ENCODE data around the gene PDK3.

PDK3 gene

DNA sequence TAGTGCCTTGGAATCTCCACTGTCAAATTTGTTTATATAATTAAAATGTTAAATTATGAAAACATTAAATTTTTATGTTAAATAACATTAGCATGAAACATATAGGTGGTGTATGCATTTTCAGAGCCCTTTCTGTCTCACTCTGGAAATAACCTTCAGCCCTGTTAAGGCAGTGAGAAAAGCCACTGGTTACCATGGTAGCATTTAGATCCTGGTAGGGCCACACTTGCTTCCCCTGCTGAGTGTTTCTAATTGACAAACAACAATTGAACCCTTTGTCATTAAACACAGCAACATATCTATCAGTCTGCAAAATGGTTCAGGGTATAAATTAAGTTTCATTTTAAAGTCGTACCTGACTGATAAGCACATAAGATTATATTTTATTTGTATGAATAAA is 63.5 kb downstream of the PDK3 start:
- no peak overlapping the region for H3K4me3 ChIP-seq (ENCODE audit: low read length)
- H2AFZ ChIP-seq (ENCODE audit: low read depth, low read length), result no peak overlapping the region
- H3K36me3 ChIP-seq (ENCODE audit: insufficient read depth, low read length), result peaks cover 2% of the 10 kb centered on the region
- no peaks in the 10 kb centered on the region for H3K27me3 ChIP-seq (ENCODE audit: insufficient read depth, low read length)
- peaks cover 21% of the 10 kb centered on the region for H3K4me1 ChIP-seq (ENCODE audit: insufficient read depth, low read length)
- no peaks in the 10 kb centered on the region for H3K9me3 ChIP-seq (ENCODE audit: low read length)

DNA sequence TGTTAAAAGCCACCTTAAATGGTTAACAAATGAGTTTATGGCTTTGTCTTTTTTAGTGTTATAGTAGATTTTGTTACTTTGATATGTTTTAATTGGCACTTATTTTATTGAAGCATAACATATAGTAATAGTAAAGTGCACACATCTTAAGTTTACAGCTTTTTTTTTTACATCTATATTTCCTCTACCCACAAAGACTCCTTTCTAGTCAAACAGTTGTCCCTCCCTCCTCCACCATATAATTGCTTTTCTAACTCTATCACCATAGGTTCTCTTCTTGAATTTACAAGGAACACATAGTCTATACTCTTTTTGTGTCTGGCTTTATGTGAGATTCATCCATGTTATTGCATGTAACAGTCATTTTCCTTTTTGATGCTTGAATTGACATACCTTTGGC is 71.5 kb downstream of the PDK3 start:
- Histone ChIP-seq H2AFZ (ENCODE audit: low read depth, low read length) (no peak overlapping the region), H3K9me3 (ENCODE audit: low read length) (no peaks in the 10 kb centered on the region), H3K27me3 (ENCODE audit: insufficient read depth, low read length) (no peaks in the 10 kb centered on the region), H3K4me1 (ENCODE audit: insufficient read depth, low read length) (no peaks in the 10 kb centered on the region), H3K36me3 (ENCODE audit: insufficient read depth, low read length) (peaks cover 2% of the 10 kb centered on the region), H3K4me3 (ENCODE audit: low read length) (no peak overlapping the region)

DNA sequence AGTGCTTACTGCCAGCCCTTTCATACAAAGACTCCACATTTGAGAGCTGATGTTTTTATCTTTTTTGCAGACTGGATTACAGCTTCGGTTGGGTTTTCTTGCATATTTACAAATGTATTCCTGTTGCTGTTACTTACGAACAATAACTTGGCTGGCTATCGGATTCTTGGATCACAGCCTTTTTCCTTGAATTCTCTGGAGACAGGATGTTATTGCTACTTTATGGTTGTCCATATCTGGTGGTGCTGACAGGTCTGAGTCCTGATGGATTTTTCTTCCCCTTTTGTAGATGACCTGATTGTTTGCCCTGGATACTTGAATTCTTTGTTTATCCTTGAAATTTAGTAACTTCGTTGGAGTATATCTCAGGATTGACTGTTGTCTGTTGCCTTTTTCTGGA is 77.7 kb downstream of the PDK3 start:
- H3K27me3 ChIP-seq (ENCODE audit: insufficient read depth, low read length), result no peaks in the 10 kb centered on the region
- no peaks in the 10 kb centered on the region for H3K9me3 ChIP-seq (ENCODE audit: low read length)
- no peaks in the 10 kb centered on the region for H3K4me1 ChIP-seq (ENCODE audit: insufficient read depth, low read length)
- H3K4me3 ChIP-seq (ENCODE audit: low read length), result no peak overlapping the region
- no peaks in the 10 kb centered on the region for H3K36me3 ChIP-seq (ENCODE audit: insufficient read depth, low read length)
- no peak overlapping the region for H2AFZ ChIP-seq (ENCODE audit: low read depth, low read length)

DNA sequence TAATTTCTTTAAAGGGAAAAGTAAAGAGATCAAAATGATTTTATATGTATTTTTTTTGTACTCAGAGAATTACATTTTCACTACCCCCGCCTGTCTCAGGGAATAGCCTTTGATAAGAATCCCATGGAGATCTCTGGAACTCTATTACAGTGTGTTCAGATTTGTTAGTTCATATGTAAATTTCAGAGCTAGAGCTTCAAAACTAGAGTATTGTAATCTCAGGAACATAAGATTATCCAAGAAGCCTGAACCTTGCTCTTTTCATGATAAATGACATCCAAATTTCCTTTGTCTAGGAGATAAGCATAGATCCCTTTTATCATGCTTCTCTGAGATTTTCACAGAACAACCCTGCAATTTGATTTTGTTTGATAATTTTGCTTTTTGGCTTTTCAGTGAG is 82.9 kb downstream of the PDK3 start:
- H3K4me3 ChIP-seq (ENCODE audit: low read length), result no peak overlapping the region
- H3K36me3 ChIP-seq (ENCODE audit: insufficient read depth, low read length), result no peaks in the 10 kb centered on the region
- no peak overlapping the region for H2AFZ ChIP-seq (ENCODE audit: low read depth, low read length)
- no peaks in the 10 kb centered on the region for H3K27me3 ChIP-seq (ENCODE audit: insufficient read depth, low read length)
- peaks cover 9% of the 10 kb centered on the region for H3K4me1 ChIP-seq (ENCODE audit: insufficient read depth, low read length)
- H3K9me3 ChIP-seq (ENCODE audit: low read length), result no peaks in the 10 kb centered on the region

DNA sequence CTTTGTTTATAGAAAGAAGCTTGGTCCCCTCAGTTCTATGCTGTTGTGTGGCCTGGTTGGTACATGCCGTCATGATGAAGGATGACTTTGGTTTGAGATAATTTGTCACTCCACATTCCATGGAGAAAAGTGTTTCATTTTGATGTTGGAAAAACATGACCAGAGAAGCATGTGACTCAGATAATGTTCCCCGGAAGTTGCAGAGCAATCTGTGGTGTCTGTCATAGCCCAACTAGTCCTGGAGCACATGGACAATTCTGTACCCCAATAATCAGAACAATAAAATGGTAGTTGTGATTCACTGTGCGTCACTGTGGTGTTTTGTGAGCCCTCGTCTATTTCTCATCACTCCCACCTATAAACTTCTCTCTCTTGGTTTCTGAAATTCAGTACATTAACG is 85.1 kb downstream of the PDK3 start:
- Histone ChIP-seq H2AFZ (ENCODE audit: low read depth, low read length) (no peak overlapping the region), H3K9me3 (ENCODE audit: low read length) (no peaks in the 10 kb centered on the region), H3K27me3 (ENCODE audit: insufficient read depth, low read length) (no peaks in the 10 kb centered on the region), H3K4me1 (ENCODE audit: insufficient read depth, low read length) (peaks cover 9% of the 10 kb centered on the region), H3K4me3 (ENCODE audit: low read length) (no peak overlapping the region), H3K36me3 (ENCODE audit: insufficient read depth, low read length) (no peaks in the 10 kb centered on the region)

DNA sequence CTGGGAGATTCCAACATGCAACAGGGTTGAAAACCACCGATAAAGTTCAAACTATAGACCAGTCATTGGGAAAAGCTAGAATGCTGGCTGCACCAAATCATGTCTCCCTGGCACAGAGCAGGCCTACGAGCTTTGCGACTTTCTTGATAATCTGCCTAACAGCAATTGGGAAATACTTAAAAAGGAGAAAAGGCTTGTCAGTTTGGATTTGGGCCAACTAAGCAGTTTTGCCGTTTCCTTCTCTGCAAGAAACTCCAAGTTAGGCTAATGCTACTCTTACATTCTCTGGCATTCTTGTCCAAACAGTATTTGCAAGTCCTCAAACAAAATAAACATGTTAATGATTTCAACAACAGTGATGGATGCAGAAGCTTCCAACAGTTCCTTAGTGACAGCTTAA is 87.9 kb downstream of the PDK3 start:
- H3K27me3 ChIP-seq (ENCODE audit: insufficient read depth, low read length), result no peaks in the 10 kb centered on the region
- H3K36me3 ChIP-seq (ENCODE audit: insufficient read depth, low read length), result no peaks in the 10 kb centered on the region
- no peak overlapping the region for H2AFZ ChIP-seq (ENCODE audit: low read depth, low read length)

DNA sequence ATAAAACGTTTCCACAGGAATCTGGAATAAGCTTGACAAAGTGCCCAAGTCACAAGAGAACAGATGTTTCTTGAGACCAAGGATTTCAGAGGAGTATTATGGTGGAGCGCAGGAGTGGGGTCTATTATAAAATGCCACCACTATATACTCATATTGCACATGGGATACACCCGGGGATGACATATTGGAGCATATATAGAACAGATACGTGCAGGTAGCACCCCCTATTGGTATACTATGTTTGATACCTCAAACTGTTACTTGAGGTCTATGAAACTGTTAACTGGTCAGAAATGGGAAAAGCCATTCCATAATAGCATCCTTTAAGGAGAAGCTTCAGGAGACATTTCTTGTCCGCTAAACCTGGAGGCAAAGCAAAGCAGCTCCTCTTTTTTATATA is 96.0 kb downstream of the PDK3 start:
- Histone ChIP-seq H3K4me1 (ENCODE audit: insufficient read depth, low read length) (no peaks in the 10 kb centered on the region), H3K27me3 (ENCODE audit: insufficient read depth, low read length) (no peaks in the 10 kb centered on the region), H3K4me3 (ENCODE audit: low read length) (no peak overlapping the region), H3K9me3 (ENCODE audit: low read length) (peaks cover 2% of the 10 kb centered on the region), H3K36me3 (ENCODE audit: insufficient read depth, low read length) (no peaks in the 10 kb centered on the region), H2AFZ (ENCODE audit: low read depth, low read length) (no peak overlapping the region)

More for the DNA sequence above, 87.9 kb downstream of the PDK3 start:
- H3K9me3 ChIP-seq (ENCODE audit: low read length), result no peaks in the 10 kb centered on the region
- H3K4me1 ChIP-seq (ENCODE audit: insufficient read depth, low read length), result peaks cover 9% of the 10 kb centered on the region
- H3K4me3 ChIP-seq (ENCODE audit: low read length), result no peak overlapping the region

DNA sequence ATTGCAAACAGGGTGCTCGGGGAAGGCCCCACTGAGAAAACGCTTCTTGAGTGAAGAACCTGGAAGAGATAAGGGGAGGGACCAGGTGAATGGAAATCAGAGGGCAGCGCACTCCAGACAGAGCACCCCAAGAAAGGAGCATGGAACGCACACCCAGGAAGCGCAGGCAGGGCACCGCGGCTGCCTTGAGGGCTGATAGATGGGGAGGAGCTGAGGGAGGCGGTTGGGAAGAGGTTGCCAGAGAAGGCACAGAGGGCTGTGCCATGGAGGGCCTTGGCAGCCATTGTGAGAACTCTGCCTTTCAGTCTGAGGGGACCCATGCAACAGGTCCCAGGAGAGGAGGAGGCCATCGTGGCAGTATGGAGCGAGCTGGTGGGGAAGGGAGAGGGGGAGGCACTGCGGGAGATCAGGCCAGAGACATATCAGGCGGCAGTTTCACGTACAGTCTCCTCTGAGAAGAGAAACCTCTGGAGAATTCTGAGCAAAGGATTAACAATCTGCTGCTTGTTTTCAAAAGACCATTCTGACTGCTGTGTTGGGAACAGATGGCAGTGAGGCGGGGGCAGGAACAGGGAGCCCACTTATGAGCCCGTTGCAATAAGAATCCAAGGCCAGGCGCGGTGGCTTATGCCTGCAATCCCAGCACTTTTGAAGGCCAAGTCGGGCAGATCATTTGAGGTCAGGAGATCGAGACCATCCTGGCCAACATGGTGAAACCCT is 98.4 kb downstream of the PDK3 start:
- no peaks in the 10 kb centered on the region for H3K27me3 ChIP-seq (ENCODE audit: insufficient read depth, low read length)
- no peaks in the 10 kb centered on the region for H3K4me1 ChIP-seq (ENCODE audit: insufficient read depth, low read length)
- H2AFZ ChIP-seq (ENCODE audit: low read depth, low read length), result no peak overlapping the region
- H3K36me3 ChIP-seq (ENCODE audit: insufficient read depth, low read length), result no peaks in the 10 kb centered on the region
- H3K4me3 ChIP-seq (ENCODE audit: low read length), result no peak overlapping the region
- peaks cover 2% of the 10 kb centered on the region for H3K9me3 ChIP-seq (ENCODE audit: low read length)

DNA sequence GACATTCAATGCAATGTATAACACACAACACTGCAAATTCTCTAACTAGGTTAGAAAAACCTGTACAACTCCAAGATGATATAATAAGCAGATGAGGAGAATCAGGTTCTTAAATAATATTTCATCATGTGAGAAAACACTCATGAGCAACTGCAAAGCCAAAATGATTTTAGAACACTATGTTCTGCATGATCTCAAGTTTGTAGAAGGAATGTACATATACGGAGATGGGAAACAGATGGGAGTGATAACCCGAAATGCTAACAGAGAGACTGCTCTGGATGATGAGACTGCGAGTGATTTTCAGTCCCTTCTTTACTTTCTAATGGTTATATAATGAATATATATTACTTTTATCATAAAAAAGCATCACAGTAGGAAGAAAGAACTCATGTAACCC is 101.2 kb downstream of the PDK3 start:
- Histone ChIP-seq H3K36me3 (ENCODE audit: insufficient read depth, low read length) (no peaks in the 10 kb centered on the region), H2AFZ (ENCODE audit: low read depth, low read length) (no peak overlapping the region), H3K9me3 (ENCODE audit: low read length) (peaks cover 2% of the 10 kb centered on the region), H3K4me1 (ENCODE audit: insufficient read depth, low read length) (no peaks in the 10 kb centered on the region), H3K27me3 (ENCODE audit: insufficient read depth, low read length) (no peaks in the 10 kb centered on the region), H3K4me3 (ENCODE audit: low read length) (no peak overlapping the region)

DNA sequence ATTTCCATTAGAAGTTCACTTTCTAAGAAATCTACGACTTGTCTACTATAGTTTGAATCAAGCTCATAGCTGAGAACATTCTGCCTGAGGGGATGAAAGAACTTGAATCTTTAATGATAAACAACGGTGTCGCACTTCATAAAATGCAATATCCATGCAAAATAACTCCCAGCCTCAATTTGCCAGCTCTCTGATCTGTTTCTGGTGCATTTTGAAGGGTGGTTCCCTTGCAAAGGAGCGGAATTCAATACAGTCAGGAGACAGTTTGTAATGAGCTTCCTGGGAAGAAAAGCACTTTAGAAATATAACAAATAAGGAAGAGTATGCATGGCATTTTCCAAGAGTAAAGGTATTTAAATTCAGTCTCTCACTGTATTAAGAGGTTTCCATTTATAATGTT is 102.1 kb downstream of the PDK3 start:
- Histone ChIP-seq H3K4me1 (ENCODE audit: insufficient read depth, low read length) (no peaks in the 10 kb centered on the region), H3K4me3 (ENCODE audit: low read length) (no peak overlapping the region), H3K9me3 (ENCODE audit: low read length) (peaks cover 2% of the 10 kb centered on the region), H3K27me3 (ENCODE audit: insufficient read depth, low read length) (no peaks in the 10 kb centered on the region), H3K36me3 (ENCODE audit: insufficient read depth, low read length) (no peaks in the 10 kb centered on the region), H2AFZ (ENCODE audit: low read depth, low read length) (no peak overlapping the region)

DNA sequence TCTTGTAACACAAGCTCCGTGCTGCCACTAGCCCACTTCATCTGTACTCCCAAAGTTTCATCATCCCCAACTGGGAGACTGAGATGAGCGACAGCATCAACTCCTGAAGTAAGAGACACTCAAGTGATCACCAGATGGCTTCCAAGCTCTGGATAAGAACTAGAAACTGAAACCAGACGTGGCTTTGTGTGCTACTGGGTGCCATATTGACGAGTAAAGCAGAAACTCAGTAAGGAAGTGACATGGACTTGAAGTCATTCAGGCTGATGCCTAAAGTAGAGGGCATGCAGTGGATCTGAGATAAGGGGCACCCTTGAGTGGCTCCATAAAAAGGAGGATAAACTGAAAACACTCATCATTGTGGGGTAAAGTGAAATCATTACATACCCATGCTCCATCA is 109.7 kb downstream of the PDK3 start:
- no peaks in the 10 kb centered on the region for H3K27me3 ChIP-seq (ENCODE audit: insufficient read depth, low read length)
- H3K36me3 ChIP-seq (ENCODE audit: insufficient read depth, low read length), result peaks cover 4% of the 10 kb centered on the region
- no peaks in the 10 kb centered on the region for H3K4me1 ChIP-seq (ENCODE audit: insufficient read depth, low read length)
- H3K9me3 ChIP-seq (ENCODE audit: low read length), result no peaks in the 10 kb centered on the region
- no peak overlapping the region for H2AFZ ChIP-seq (ENCODE audit: low read depth, low read length)
- H3K4me3 ChIP-seq (ENCODE audit: low read length), result no peak overlapping the region

DNA sequence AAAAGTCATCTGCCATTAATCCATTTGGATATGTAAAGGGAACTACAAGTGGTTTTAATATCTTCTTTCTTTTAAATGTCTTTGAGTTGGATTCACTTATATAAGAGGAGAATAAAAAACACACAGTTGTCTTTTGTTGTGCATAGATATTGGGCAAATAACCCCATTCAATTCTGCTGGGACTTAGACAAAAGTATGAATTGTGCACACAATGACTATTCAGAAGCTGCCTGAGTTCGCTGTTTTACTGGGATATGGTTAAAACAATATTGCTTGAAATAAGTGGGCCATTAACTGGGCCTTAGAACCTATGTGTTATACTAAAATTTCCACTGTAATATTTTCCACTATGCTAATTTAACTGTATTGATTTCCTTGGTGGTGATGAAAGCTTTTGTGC is 110.4 kb downstream of the PDK3 start:
- no peaks in the 10 kb centered on the region for H3K9me3 ChIP-seq (ENCODE audit: low read length)
- H3K36me3 ChIP-seq (ENCODE audit: insufficient read depth, low read length), result peaks cover 4% of the 10 kb centered on the region
- no peak overlapping the region for H2AFZ ChIP-seq (ENCODE audit: low read depth, low read length)
- H3K27me3 ChIP-seq (ENCODE audit: insufficient read depth, low read length), result no peaks in the 10 kb centered on the region
- no peaks in the 10 kb centered on the region for H3K4me1 ChIP-seq (ENCODE audit: insufficient read depth, low read length)
- H3K4me3 ChIP-seq (ENCODE audit: low read length), result no peak overlapping the region

DNA sequence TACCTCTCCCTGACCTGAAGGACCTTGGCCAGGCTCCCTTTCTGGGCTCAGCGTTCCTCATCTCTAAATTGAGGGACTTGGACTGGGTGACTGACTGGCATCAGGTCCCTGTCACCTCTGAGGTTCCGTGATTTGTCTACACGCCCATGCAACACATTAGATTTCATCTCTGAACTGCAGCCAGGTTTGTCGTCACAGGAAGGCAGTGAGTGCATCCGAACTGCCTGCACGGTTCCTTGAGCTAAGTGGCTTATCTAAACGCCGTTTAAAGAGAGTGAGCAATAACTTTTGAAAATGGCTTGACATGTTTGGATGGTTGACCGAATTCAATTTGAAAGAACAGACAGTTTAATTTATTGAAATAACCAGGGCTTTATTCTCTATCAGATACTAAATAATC is 112.0 kb downstream of the PDK3 start:
- no peaks in the 10 kb centered on the region for H3K4me1 ChIP-seq (ENCODE audit: insufficient read depth, low read length)
- H3K4me3 ChIP-seq (ENCODE audit: low read length), result no peak overlapping the region
- no peaks in the 10 kb centered on the region for H3K27me3 ChIP-seq (ENCODE audit: insufficient read depth, low read length)
- H3K9me3 ChIP-seq (ENCODE audit: low read length), result no peaks in the 10 kb centered on the region
- peaks cover 4% of the 10 kb centered on the region for H3K36me3 ChIP-seq (ENCODE audit: insufficient read depth, low read length)
- no peak overlapping the region for H2AFZ ChIP-seq (ENCODE audit: low read depth, low read length)

Data from neuron (in vitro differentiated cells).